Activated naive CD8-positive, alpha-beta T cell treated with anti-CD3 and anti-CD28 coated beads for 36 hours (primary cell): ENCODE results near the gene RNF220. TPM values are rescaled to one million over a fixed set of nuclear protein-coding genes. Genes with fewer than 3 reads are reported as not detected.

Experiments used
- DNase-seq: peaks from one replicate; pipeline ENCODE4 v3.0.0; 2021
- H3K27ac Mint-ChIP-seq: one replicate; pipeline ENCODE4 v1.8.0; 2022; ENCODE audit warnings: mild to moderate bottlenecking, moderate library complexity, mixed read lengths
- H3K27me3 Mint-ChIP-seq: one replicate; pipeline ENCODE4 v1.8.0; 2022; ENCODE audit warnings: mild to moderate bottlenecking, mixed read lengths
- H3K36me3 Mint-ChIP-seq: one replicate; pipeline ENCODE4 v1.8.0; 2021; ENCODE audit warnings: mild to moderate bottlenecking, mixed read lengths
- H3K4me1 Mint-ChIP-seq: one replicate; pipeline ENCODE4 v1.8.0; 2021; ENCODE audit warnings: mixed read lengths
- H3K4me3 Mint-ChIP-seq: one replicate; pipeline ENCODE4 v1.8.0; 2022; ENCODE audit warnings: mild to moderate bottlenecking, moderate library complexity, mixed read lengths
- H3K9me3 Mint-ChIP-seq: one replicate; pipeline ENCODE4 v1.8.0; 2022; ENCODE audit warnings: mixed read lengths
- total RNA-seq, 2 experiments: library from RNA; stranded (reverse); gene quantifications; one replicate each; pipeline ENCODE4 v1.2.3, GENCODE V29; 2021

RNF220 gene
- total RNA-seq, 2 experiments from 2014 or later: 99.0 to 108 TPM

DNA sequence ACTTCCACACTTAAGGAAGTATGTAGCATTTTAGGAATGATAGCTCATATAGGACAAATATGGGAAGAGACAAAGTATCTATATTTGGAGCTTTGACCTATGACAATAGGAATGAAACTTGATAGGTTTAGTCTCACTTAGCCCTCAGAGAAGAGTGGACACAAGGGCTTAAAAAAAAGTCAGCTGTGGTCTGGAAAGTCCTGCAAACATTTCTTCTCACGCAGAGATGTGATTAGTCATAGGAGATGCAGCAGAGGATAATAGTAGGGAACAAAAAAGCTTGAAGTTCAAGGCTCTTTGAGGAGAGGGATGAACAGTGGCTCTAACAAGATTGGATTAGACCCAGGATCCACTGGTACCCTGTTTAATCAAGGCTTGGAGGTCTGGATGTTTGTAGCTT lies 14.8 kb upstream of the RNF220 start:
- H3K4me1 Mint-ChIP-seq: no peaks in the 10 kb centered on the region
- H3K4me3 Mint-ChIP-seq: no peak overlapping the region
- peaks cover 17% of the 10 kb centered on the region for H3K27me3 Mint-ChIP-seq
- no peaks in the 10 kb centered on the region for H3K9me3 Mint-ChIP-seq
- no peaks in the 10 kb centered on the region for H3K36me3 Mint-ChIP-seq
- H3K27ac Mint-ChIP-seq: no peak overlapping the region
- no peak for DNase-seq

GRCh38 chr1:44401256-44402228 lies 3.5 kb upstream of the RNF220 start:
- DNase-seq: no peak
- Mint-ChIP-seq H3K4me3 (no peak overlapping the region), H3K27me3 (peaks cover 78% of the 10 kb centered on the region), H3K27ac (no peak overlapping the region), H3K4me1 (peaks cover 22% of the 10 kb centered on the region), H3K36me3 (no peaks in the 10 kb centered on the region), H3K9me3 (no peaks in the 10 kb centered on the region)

DNA sequence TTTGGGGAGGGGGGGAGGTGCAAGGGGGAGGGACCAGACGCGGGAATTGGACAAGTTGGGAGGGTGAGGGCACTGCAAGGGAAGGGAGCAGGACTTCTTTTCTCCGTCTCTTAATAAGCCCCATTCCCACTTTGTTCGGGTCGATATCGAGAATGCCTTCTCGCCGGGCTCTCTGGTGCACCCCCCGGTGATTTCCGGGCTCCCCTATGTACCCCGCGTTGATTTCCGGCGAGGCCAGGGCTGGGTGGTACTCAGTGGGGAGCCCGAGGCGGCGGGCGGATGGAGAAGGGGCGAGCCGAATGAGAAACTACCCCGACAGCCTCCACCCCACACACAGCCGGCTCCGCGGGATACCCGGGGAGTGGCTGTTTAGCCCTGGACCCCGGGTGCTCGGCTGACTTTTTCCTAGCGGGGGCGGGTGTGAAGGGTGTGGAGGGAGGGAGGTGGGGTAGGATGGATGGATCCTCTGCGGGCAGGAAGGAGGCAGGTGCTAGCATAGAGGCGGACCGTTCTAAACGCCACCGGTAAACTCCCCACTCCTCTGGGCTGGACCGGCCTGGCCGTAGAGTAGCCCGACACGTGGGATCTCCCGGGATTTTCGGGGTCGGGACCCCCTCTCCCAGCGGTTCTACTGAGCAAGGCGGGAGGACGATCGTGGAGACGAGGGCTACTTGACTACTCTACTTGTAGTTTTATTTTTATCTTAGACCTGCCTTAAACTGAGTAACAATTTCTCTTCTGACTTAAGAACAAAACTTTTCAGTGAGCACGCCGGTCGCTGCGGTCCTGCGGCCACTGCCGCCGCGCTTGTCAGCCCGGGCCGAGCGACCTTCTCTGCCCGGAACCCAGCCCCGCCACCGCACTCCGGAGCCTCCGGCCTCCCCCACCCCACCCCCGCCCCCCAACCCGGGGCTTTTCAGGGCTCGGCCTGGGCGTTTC lies 1.0 kb downstream of the RNF220 start:
- peak overlapping the region; percentile 83 for H3K4me3 Mint-ChIP-seq
- H3K27me3 Mint-ChIP-seq: peaks cover 59% of the 10 kb centered on the region
- H3K27ac Mint-ChIP-seq: no peak overlapping the region

GRCh38 chr1:44406737-44407429 lies 1.8 kb downstream of the RNF220 start:
- H3K27me3 Mint-ChIP-seq: peaks cover 51% of the 10 kb centered on the region
- DNase-seq: peak; percentile 18
- H3K4me3 Mint-ChIP-seq: peak overlapping the region; percentile 37
- H3K4me1 Mint-ChIP-seq: peaks cover 32% of the 10 kb centered on the region
- no peaks in the 10 kb centered on the region for H3K36me3 Mint-ChIP-seq
- no peak overlapping the region for H3K27ac Mint-ChIP-seq
- no peaks in the 10 kb centered on the region for H3K9me3 Mint-ChIP-seq

More for the DNA sequence above, 1.0 kb downstream of the RNF220 start:
- Mint-ChIP-seq H3K36me3 (no peaks in the 10 kb centered on the region), H3K4me1 (peaks cover 32% of the 10 kb centered on the region), H3K9me3 (no peaks in the 10 kb centered on the region)
- DNase-seq: peak; percentile 53

- peaks cover 32% of the 10 kb centered on the region for H3K4me1 Mint-ChIP-seq
- H3K36me3 Mint-ChIP-seq: no peaks in the 10 kb centered on the region
- H3K27me3 Mint-ChIP-seq: peaks cover 44% of the 10 kb centered on the region
- no peak overlapping the region for H3K4me3 Mint-ChIP-seq
- no peaks in the 10 kb centered on the region for H3K9me3 Mint-ChIP-seq
- DNase-seq: peak; percentile 9
- no peak overlapping the region for H3K27ac Mint-ChIP-seq
Observed at GRCh38 chr1:44407430-44408211, 2.6 kb downstream of the RNF220 start.

GRCh38 chr1:44408212-44408582 lies 3.1 kb downstream of the RNF220 start:
- no peak for DNase-seq
- no peaks in the 10 kb centered on the region for H3K36me3 Mint-ChIP-seq
- peak overlapping the region; percentile 8 for H3K4me3 Mint-ChIP-seq
- no peaks in the 10 kb centered on the region for H3K9me3 Mint-ChIP-seq
- H3K4me1 Mint-ChIP-seq: peaks cover 32% of the 10 kb centered on the region
- no peak overlapping the region for H3K27ac Mint-ChIP-seq
- H3K27me3 Mint-ChIP-seq: peaks cover 38% of the 10 kb centered on the region

DNA sequence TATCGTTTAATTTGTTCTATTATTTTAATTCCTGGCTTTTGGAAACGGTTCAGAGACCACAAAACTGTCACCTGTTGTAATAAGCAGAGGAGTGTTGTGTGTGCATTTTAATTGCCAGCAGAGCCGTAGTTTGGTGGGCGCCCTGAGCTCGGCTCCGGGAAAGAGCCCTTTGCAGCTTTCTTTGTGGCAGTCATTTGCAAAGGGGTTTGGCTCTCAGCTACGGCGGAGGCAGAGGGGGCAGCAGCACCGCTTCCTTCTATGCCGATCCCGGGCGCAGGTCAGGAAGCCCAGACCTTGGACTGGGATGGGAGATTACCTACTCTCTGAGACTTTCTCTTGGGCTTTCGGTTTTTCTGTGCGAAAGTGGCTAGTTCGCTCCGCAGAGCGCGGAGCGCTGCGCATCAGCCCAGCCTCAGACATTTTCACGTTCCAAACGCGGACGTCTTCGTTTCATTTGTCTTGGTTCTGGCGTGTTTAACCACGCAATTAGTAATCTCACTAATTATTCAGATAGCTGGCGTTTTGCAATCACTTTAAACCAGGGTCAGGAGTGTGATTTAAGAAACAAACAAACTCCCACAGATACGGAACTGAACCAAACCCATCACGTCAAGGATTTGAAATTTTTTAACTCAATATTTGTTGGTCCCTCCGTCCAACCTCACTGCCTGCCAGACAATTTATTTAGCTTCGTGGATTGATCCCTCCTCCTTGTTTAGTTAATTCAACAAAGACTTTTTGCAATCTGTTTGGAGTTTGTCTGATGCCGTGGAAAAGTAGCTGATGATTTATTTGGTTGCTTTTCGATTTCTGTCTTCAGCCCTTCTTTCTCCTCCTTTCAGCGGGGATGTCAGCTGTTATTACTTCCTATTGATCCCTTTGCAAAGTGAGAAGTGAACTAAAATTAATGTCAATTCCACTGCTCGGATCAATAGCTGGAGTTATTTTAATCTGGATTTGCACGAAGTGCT lies 3.9 kb downstream of the RNF220 start:
- Mint-ChIP-seq H3K36me3 (no peaks in the 10 kb centered on the region), H3K27me3 (peaks cover 35% of the 10 kb centered on the region), H3K4me3 (peak overlapping the region; percentile 57), H3K4me1 (peaks cover 32% of the 10 kb centered on the region), H3K27ac (no peak overlapping the region), H3K9me3 (no peaks in the 10 kb centered on the region)
- peak; percentile 21 for DNase-seq

GRCh38 chr1:44409757-44410156 lies 4.7 kb downstream of the RNF220 start:
- Mint-ChIP-seq H3K4me1 (peaks cover 32% of the 10 kb centered on the region), H3K27me3 (peaks cover 26% of the 10 kb centered on the region), H3K9me3 (no peaks in the 10 kb centered on the region), H3K27ac (no peak overlapping the region), H3K4me3 (no peak overlapping the region), H3K36me3 (no peaks in the 10 kb centered on the region)
- no peak for DNase-seq

DNA sequence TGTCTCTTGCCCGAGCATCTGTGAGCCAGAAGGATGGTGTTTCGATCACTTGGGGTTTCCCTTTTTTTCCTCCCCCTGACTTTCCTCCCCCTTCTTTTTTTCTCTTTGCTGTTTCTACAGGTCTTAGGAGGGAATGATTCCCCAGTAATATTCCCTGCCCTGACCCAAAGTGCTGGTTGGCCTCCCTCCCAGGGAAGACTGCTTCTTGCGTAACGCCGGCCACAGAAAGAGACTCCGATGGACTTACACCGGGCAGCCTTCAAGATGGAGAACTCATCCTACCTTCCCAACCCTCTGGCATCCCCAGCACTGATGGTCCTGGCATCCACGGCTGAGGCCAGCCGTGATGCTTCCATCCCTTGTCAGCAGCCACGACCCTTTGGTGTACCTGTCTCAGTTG lies 6.8 kb downstream of the RNF220 start:
- Mint-ChIP-seq H3K4me1 (peaks cover 16% of the 10 kb centered on the region), H3K27me3 (peaks cover 5% of the 10 kb centered on the region), H3K9me3 (no peaks in the 10 kb centered on the region), H3K36me3 (no peaks in the 10 kb centered on the region), H3K27ac (no peak overlapping the region), H3K4me3 (no peak overlapping the region)
- DNase-seq: no peak

DNA sequence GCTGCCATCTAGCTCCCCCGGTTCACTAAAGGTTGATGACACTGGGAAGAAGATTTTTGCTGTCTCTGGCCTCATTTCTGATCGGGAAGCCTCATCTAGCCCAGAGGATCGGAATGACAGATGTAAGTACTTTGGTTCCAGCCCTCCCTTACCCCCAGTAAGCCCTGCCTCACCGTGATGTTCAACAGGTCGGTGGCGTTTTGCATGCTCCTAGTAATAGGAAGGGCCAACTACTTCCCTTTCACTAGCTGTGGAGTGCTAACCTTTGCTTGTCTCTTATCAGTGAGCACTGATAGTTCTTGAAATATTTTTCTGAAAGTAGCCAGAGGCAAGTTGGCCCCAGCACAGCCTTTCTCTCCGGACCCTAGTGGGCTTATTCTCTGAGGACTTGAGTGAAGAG lies 7.5 kb downstream of the RNF220 start:
- Mint-ChIP-seq H3K9me3 (no peaks in the 10 kb centered on the region), H3K4me1 (peaks cover 16% of the 10 kb centered on the region), H3K36me3 (no peaks in the 10 kb centered on the region), H3K27me3 (no peaks in the 10 kb centered on the region), H3K27ac (no peak overlapping the region), H3K4me3 (no peak overlapping the region)
- no peak for DNase-seq

DNA sequence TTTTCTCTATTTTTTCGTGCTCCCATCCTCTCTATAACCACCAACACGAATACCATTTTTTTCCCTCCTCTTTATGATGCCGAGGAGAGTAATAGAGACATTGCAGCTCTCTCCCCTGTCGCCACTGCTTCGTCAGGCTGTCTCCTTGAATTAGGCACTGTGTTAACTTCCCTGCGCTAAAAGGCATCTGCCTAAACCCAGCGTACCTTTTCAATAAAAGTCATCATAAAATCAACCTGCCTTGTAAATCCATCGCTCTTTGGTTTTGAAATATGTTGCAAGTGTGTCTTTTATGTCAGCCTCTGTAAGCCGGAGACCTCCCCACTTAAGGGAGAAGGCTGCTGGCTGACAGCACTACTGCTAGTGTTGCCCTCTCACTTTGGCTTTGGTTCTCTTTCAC lies 8.7 kb downstream of the RNF220 start:
- DNase-seq: no peak
- Mint-ChIP-seq H3K9me3 (no peaks in the 10 kb centered on the region), H3K4me1 (peaks cover 7% of the 10 kb centered on the region), H3K4me3 (no peak overlapping the region), H3K27ac (no peak overlapping the region), H3K27me3 (peaks cover 7% of the 10 kb centered on the region), H3K36me3 (no peaks in the 10 kb centered on the region)

DNA sequence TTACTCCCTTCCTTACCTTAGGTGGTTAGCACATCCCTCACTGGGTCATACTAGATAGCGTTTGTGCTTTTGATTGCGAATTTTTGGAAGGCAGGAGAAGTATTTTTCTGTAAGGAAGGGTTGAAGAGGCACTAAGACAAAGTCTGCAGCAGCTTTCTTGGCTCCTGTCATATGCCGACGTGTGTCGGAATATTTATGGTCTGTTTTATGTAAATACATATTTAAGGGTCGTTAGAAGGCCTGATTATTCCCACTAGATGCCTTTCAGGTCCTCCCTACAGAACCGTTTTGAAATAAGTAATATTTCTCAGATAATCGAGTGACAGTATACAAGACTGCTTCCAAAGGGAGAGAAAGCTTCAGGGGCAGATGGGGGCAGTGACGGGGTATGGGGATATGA lies 10.0 kb downstream of the RNF220 start:
- no peaks in the 10 kb centered on the region for H3K9me3 Mint-ChIP-seq
- peaks cover 20% of the 10 kb centered on the region for H3K27me3 Mint-ChIP-seq
- H3K27ac Mint-ChIP-seq: no peak overlapping the region
- H3K4me1 Mint-ChIP-seq: no peaks in the 10 kb centered on the region
- no peak overlapping the region for H3K4me3 Mint-ChIP-seq
- no peak for DNase-seq
- H3K36me3 Mint-ChIP-seq: no peaks in the 10 kb centered on the region

GRCh38 chr1:44416408-44416807 lies 11.4 kb downstream of the RNF220 start:
- H3K9me3 Mint-ChIP-seq: no peaks in the 10 kb centered on the region
- no peak overlapping the region for H3K27ac Mint-ChIP-seq
- DNase-seq: no peak
- H3K4me3 Mint-ChIP-seq: no peak overlapping the region
- no peaks in the 10 kb centered on the region for H3K4me1 Mint-ChIP-seq
- peaks cover 34% of the 10 kb centered on the region for H3K27me3 Mint-ChIP-seq
- no peaks in the 10 kb centered on the region for H3K36me3 Mint-ChIP-seq
